Caco-2 (cell line): ENCODE results near the gene AMDHD1. TPM values are rescaled to one million over a fixed set of nuclear protein-coding genes. Genes with fewer than 3 reads are reported as not detected.

Source experiments
- BruUV-seq: library from RNA; stranded (reverse); fragments of 400-500 nt; replicated peaks from 2 replicates; lab custom pipeline; 2021; lab: Mats Ljungman, UMichigan
- CTCF ChIA-PET: fragments of 300-600 bp; sonication (Branson Sonifier 250); formaldehyde crosslinking; loops from one replicate; lab custom pipeline; 2022; ENCODE audit warnings: antibody characterized with exemption; lab: Charles Lee
- POLR2A ChIA-PET: fragments of 300-600 bp; sonication (Branson Sonifier 250); formaldehyde crosslinking; loops from one replicate; lab custom pipeline; 2022; ENCODE audit warnings: antibody characterized with exemption; lab: Charles Lee
- DNase-seq, 2 experiments: peaks; one replicate each; pipeline versions ENCODE4 v3.0.0 to v3.0.0-alpha.2; 2020 to 2022
- H3K27me3 ChIP-seq: replicated peaks from 2 replicates; pipeline ENCODE4 v1.6.0; 2011; ENCODE audit warnings: low read length; ENCODE audit not compliant: control insufficient read depth, insufficient read depth
- H3K36me3 ChIP-seq: 2 replicates; pipeline ENCODE4 v1.5.1; 2011; ENCODE audit warnings: low read length; ENCODE audit not compliant: control insufficient read depth, insufficient read depth
- H3K4me1 ChIP-seq: fragments of 250-450 bp; sonication (Bioruptor Pico); 2 replicates; pipeline ENCODE4 v1.5.1; 2020; ENCODE audit warnings: mild to moderate bottlenecking
- H3K4me3 ChIP-seq: 2 replicates; pipeline ENCODE4 v1.5.1; 2011; ENCODE audit warnings: low read depth, mild to moderate bottlenecking, control low read depth, low read length
- H3K9me3 ChIP-seq: fragments of 250-450 bp; sonication (Bioruptor Pico); 2 replicates; pipeline ENCODE4 v1.5.1; 2020; ENCODE audit warnings: mild to moderate bottlenecking, moderate library complexity
- H3K27ac Mint-ChIP-seq: one replicate; pipeline ENCODE4 v1.8.0; 2022; ENCODE audit warnings: mixed read lengths; ENCODE audit not compliant: unreplicated experiment
- H3K27me3 Mint-ChIP-seq: one replicate; pipeline ENCODE4 v1.8.0; 2022; ENCODE audit warnings: mixed read lengths; ENCODE audit not compliant: insufficient read depth, unreplicated experiment
- H3K36me3 Mint-ChIP-seq: one replicate; pipeline ENCODE4 v1.8.0; 2022; ENCODE audit warnings: mild to moderate bottlenecking, mixed read lengths; ENCODE audit not compliant: insufficient read depth, unreplicated experiment
- H3K4me1 Mint-ChIP-seq: one replicate; pipeline ENCODE4 v1.8.0; 2022; ENCODE audit warnings: low read depth, mixed read lengths; ENCODE audit not compliant: unreplicated experiment
- H3K4me3 Mint-ChIP-seq: one replicate; pipeline ENCODE4 v1.8.0; 2022; ENCODE audit warnings: mild to moderate bottlenecking, moderate library complexity, mixed read lengths; ENCODE audit not compliant: unreplicated experiment
- H3K9me3 Mint-ChIP-seq: one replicate; pipeline ENCODE4 v1.8.0; 2022; ENCODE audit warnings: mixed read lengths; ENCODE audit not compliant: unreplicated experiment
- CTCF ChIP-seq, 2 experiments: fragments of 200-600 bp in 1 of 2; IDR thresholded peaks; 1 replicate in 1 of 2; 2 replicates in 1 of 2; pipeline versions ENCODE4 v1.5.1 to v1.8.0; 2011 to 2022; ENCODE audit warnings: antibody characterized with exemption in 1 of 2, control low read depth in 1 of 2, inconsistent platforms in 1 of 2, low read depth in 1 of 2, low read length in 1 of 2, mild to moderate bottlenecking in 1 of 2, moderate library complexity in 1 of 2; ENCODE audit not compliant: insufficient read depth in 1 of 2, severe bottlenecking in 1 of 2, unreplicated experiment in 1 of 2
- intact Hi-C: fragments of 100-400 bp; cut with micrococcal nuclease; formaldehyde crosslinking; loops from one replicate; pipeline ENCODE4 v1.10.0; 2022; ENCODE audit not compliant: unreplicated experiment
- total RNA-seq: library from RNA; stranded (reverse); gene quantifications from 2 replicates; pipeline ENCODE4 v1.2.3, GENCODE V29; 2022

Gene AMDHD1
- total RNA-seq, 1 experiment from 2014 or later: 0.61 TPM

DNA sequence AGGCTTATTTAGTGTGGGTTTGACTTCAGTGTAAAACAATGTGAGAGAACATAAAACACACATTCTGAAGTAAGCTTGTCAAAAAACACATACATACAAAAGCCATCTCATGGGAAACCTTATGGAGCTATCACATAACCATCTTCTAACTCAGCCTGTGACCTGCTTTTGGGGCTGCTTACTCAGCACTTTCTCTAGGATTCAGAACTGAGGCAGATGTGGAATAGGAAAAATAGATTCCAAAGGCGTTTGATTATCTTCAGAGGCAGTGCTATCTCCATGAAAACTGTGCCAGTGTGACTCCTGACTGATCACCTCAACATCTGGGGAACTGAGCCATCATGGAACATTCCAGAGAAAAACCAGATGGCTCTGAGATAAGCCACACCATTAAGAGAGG is 39.5 kb downstream of the AMDHD1 start:
- intact Hi-C loops: no loop called here
- Mint-ChIP-seq H3K4me3 (no peak overlapping the region), H3K9me3 (no peaks in the 10 kb centered on the region), H3K36me3 (no peaks in the 10 kb centered on the region), H3K4me1 (no peaks in the 10 kb centered on the region), H3K27me3 (no peaks in the 10 kb centered on the region), H3K27ac (no peak overlapping the region)
- no peaks in the 10 kb centered on the region for H3K4me1 ChIP-seq
- no peak for TF ChIP-seq CTCF (IDR thresholded peaks at IDR 0.05; ENCODE audit: insufficient read depth in 1 of 2, low read depth in 1 of 2, low read length in 1 of 2, severe bottlenecking in 1 of 2, unreplicated experiment in 1 of 2)
- DNase-seq: no peak
- no peaks in the 10 kb centered on the region for H3K27me3 ChIP-seq
- no peak overlapping the region for H3K4me3 ChIP-seq
- ChIA-PET POLR2A (interaction anchor here (0.6 kb wide), 1 partner anchor 14 kb away, joined by 3 read pairs; the partner anchor contains the start of gene HAL), CTCF (no interaction called here)
- H3K9me3 ChIP-seq: no peaks in the 10 kb centered on the region
- BruUV-seq: no TSS peak
- H3K36me3 ChIP-seq: no peaks in the 10 kb centered on the region

- no peak for DNase-seq
- intact Hi-C loops: no loop called here
- Histone ChIP-seq H3K4me1 (no peaks in the 10 kb centered on the region), H3K27me3 (no peaks in the 10 kb centered on the region; the same call in 1 of the 2 replicates), H3K36me3 (no peaks in the 10 kb centered on the region), H3K9me3 (no peaks in the 10 kb centered on the region), H3K4me3 (no peak overlapping the region)
- H3K4me3 Mint-ChIP-seq: no peak overlapping the region
- peaks cover 8% of the 10 kb centered on the region for H3K27me3 Mint-ChIP-seq
- TF ChIP-seq CTCF (IDR thresholded peaks at IDR 0.05; ENCODE audit: insufficient read depth in 1 of 2, low read depth in 1 of 2, low read length in 1 of 2, severe bottlenecking in 1 of 2, unreplicated experiment in 1 of 2): no peak
- CTCF ChIA-PET: no interaction called here
- no peaks in the 10 kb centered on the region for H3K36me3 Mint-ChIP-seq
- no TSS peak for BruUV-seq
- POLR2A ChIA-PET: no interaction called here
- no peak overlapping the region for H3K27ac Mint-ChIP-seq
- no peaks in the 10 kb centered on the region for H3K4me1 Mint-ChIP-seq
- H3K9me3 Mint-ChIP-seq: no peaks in the 10 kb centered on the region
Measured at GRCh38 chr12:95984682-95985081, 41.6 kb downstream of the AMDHD1 start.

- DNase-seq: no peak
- Mint-ChIP-seq H3K4me3 (no peak overlapping the region), H3K36me3 (no peaks in the 10 kb centered on the region), H3K4me1 (no peaks in the 10 kb centered on the region), H3K27ac (no peak overlapping the region), H3K27me3 (peaks cover 14% of the 10 kb centered on the region), H3K9me3 (no peaks in the 10 kb centered on the region)
- intact Hi-C loops: no loop called here
- CTCF ChIA-PET: no interaction called here
- TF ChIP-seq CTCF (IDR thresholded peaks at IDR 0.05; ENCODE audit: insufficient read depth in 1 of 2, low read depth in 1 of 2, low read length in 1 of 2, severe bottlenecking in 1 of 2, unreplicated experiment in 1 of 2): no peak
- Histone ChIP-seq H3K9me3 (no peaks in the 10 kb centered on the region), H3K27me3 (no peaks in the 10 kb centered on the region; the same call in 1 of the 2 replicates), H3K4me3 (no peak overlapping the region), H3K36me3 (no peaks in the 10 kb centered on the region), H3K4me1 (no peaks in the 10 kb centered on the region)
- POLR2A ChIA-PET: no interaction called here
- BruUV-seq: no TSS peak
Measured at GRCh38 chr12:95986635-95987570, 43.8 kb downstream of the AMDHD1 start.
